Thyroid gland (tissue), 4 donors: ENCODE data around the gene ESPN. TPM values are rescaled to one million over a fixed set of nuclear protein-coding genes. Genes with fewer than 3 reads are reported as not detected.

ENCODE experiments used
- DNase-seq, 2 donors: peaks; one replicate each; pipeline ENCODE4 v3.0.0-alpha.2; 2019
- H3K27ac ChIP-seq, 3 donors: fragments of 200-600 bp; sonication (generic); 1 replicate in 2 of 3; 2 replicates in 1 of 3; pipeline ENCODE4 v1.5.1; 2016 to 2019; ENCODE audit warnings: mild to moderate bottlenecking in 1 of 3, moderate library complexity in 1 of 3
- H3K27me3 ChIP-seq: fragments of 200-600 bp; sonication (generic); one replicate; pipeline ENCODE4 v1.5.1; 2019
- H3K36me3 ChIP-seq, 2 donors: fragments of 200-600 bp; sonication (generic); one replicate each; pipeline ENCODE4 v1.5.1; 2016 to 2019
- H3K4me1 ChIP-seq, 2 donors: fragments of 200-600 bp; sonication (generic); one replicate each; pipeline ENCODE4 v1.5.1; 2017 to 2019
- H3K4me3 ChIP-seq, 3 donors: fragments of 200-600 bp; sonication (generic); replicated peaks in 1 of 3; 1 replicate in 2 of 3; 2 replicates in 1 of 3; pipeline ENCODE4 v1.5.1; 2016; ENCODE audit warnings: mild to moderate bottlenecking in 1 of 3
- H3K9me3 ChIP-seq: fragments of 200-600 bp; sonication (generic); one replicate; pipeline ENCODE4 v1.5.1; 2017
- POLR2A ChIP-seq, 2 donors: fragments of 450-650 bp; IDR thresholded peaks; one replicate each; pipeline ENCODE4 v1.6.1; 2017; ENCODE audit warnings: antibody characterized with exemption in 2 of 2, mild to moderate bottlenecking in 2 of 2, moderate library complexity in 1 of 2
- WGBS, 2 donors: methylation state at CpG; one replicate each; pipeline ENCODE4 v1.1.5; 2017; 5-methylcytosine and 5-hydroxymethylcytosine counted together
- intact Hi-C: fragments of 100-400 bp; cut with DNase I; formaldehyde crosslinking; loops from one replicate; pipeline ENCODE4 v1.15.1; 2023
- total RNA-seq, 4 donors: library from RNA; depleted of rRNA; stranded (reverse); fragments of >200 nt; gene quantifications; one replicate each; pipeline ENCODE4 v1.2.3, GENCODE V29; 2016
- TF ChIP-seq, protein P1 (sequence below), 6 experiments: fragments of 200-600 bp in 3 of 6; fragments of 450-650 bp in 3 of 6; sonication (generic) in 3 of 6; IDR thresholded peaks; one replicate each; pipeline ENCODE4 v1.5.1; 2016 to 2019; ENCODE audit warnings: antibody characterized with exemption in 6 of 6, mild to moderate bottlenecking in 2 of 6, inconsistent platforms in 1 of 6, moderate library complexity in 1 of 6

Gene ESPN
- total RNA-seq, 4 donors from 2014 or later = 0.67 to 5.2 TPM; not detected in 2

DNA sequence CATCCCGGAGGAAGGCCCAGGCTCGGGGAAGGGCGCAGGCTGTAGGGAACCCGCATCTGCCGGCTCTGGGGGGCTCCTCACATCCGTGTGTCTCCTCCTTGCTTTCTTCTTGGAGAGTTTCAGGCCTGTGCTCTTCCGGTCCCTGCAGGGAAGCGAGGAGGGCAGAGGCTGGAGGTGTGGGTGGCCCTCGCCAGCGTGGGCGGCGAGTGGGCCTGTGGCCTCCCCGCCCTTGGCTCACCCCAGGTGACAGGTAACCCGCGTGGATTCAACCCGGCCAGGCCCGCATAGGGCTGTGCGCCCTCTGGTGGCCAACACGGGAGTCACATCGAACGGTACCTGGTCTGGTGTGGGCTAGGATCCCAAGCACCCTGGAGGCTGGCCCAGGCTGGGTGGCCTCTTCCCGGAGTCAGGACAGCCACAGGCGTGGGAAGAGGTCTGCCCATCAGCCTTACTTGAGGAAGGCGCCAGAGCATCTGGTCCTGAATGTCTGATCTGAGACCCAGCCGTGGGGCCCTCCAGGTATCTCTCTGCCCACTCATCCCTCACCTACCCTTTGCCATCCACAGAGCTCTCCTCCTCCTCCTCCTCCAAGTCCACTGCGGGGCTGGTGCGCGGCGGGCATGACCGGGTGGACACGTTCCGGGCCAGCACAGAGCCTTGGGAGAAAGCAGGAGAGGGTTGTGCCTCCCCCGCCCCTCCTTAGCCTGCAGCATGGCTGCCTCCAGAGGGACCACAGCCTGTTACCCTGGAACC is 51.0 kb downstream of the ESPN start:
- TF ChIP-seq, protein P1, sequence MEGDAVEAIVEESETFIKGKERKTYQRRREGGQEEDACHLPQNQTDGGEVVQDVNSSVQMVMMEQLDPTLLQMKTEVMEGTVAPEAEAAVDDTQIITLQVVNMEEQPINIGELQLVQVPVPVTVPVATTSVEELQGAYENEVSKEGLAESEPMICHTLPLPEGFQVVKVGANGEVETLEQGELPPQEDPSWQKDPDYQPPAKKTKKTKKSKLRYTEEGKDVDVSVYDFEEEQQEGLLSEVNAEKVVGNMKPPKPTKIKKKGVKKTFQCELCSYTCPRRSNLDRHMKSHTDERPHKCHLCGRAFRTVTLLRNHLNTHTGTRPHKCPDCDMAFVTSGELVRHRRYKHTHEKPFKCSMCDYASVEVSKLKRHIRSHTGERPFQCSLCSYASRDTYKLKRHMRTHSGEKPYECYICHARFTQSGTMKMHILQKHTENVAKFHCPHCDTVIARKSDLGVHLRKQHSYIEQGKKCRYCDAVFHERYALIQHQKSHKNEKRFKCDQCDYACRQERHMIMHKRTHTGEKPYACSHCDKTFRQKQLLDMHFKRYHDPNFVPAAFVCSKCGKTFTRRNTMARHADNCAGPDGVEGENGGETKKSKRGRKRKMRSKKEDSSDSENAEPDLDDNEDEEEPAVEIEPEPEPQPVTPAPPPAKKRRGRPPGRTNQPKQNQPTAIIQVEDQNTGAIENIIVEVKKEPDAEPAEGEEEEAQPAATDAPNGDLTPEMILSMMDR (IDR thresholded peaks at IDR 0.05) = peak; percentile 56 to 96 (median 82)
- no peak for TF ChIP-seq POLR2A (IDR thresholded peaks at IDR 0.05)
- Histone ChIP-seq H3K27me3 (no peaks in the 10 kb centered on the region), H3K36me3 (peaks cover 0 to 6% of the 10 kb centered on the region in 2 donors), H3K27ac (no peak overlapping the region), H3K4me3 (no peak overlapping the region), H3K4me1 (no peaks in the 10 kb centered on the region), H3K9me3 (no peaks in the 10 kb centered on the region)
- peak; percentile 60 to 64 for DNase-seq
- intact Hi-C loops = no loop called here
- 27 to 55% methylated on average over 11 to 13 of the region's 33 CpGs for WGBS, 2 donors

DNA sequence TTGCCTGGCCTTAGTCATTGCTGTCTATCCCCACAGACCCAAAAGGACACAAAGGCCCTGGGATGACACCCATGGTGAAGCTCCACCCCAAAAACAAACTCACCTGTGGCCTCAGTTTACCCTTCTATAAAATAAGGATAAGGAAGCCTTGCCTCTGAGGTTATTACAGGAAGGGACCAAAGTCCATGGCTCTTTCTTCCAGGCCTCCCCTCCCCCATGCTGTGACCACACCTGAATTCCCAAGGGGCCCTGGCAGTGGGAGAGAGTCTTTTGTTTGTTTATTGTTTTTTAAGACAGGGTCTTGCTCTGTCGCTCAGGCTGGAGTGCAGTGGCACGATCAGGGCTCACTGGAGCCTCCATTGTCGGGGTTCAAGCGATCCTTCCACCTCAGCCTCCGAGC is 51.9 kb downstream of the ESPN start:
- Histone ChIP-seq H3K4me3 (no peak overlapping the region), H3K27me3 (no peaks in the 10 kb centered on the region), H3K27ac (no peak overlapping the region), H3K36me3 (peaks cover 0 to 6% of the 10 kb centered on the region in 2 donors), H3K4me1 (no peaks in the 10 kb centered on the region), H3K9me3 (no peaks in the 10 kb centered on the region)
- 89 to 93% methylated on average over 5 of the region's 5 CpGs for WGBS, 2 donors
- intact Hi-C loops = no loop called here
- no peak for TF ChIP-seq POLR2A (IDR thresholded peaks at IDR 0.05)
- TF ChIP-seq, protein P1 (IDR thresholded peaks at IDR 0.05) = no peak
- DNase-seq = no peak

DNA sequence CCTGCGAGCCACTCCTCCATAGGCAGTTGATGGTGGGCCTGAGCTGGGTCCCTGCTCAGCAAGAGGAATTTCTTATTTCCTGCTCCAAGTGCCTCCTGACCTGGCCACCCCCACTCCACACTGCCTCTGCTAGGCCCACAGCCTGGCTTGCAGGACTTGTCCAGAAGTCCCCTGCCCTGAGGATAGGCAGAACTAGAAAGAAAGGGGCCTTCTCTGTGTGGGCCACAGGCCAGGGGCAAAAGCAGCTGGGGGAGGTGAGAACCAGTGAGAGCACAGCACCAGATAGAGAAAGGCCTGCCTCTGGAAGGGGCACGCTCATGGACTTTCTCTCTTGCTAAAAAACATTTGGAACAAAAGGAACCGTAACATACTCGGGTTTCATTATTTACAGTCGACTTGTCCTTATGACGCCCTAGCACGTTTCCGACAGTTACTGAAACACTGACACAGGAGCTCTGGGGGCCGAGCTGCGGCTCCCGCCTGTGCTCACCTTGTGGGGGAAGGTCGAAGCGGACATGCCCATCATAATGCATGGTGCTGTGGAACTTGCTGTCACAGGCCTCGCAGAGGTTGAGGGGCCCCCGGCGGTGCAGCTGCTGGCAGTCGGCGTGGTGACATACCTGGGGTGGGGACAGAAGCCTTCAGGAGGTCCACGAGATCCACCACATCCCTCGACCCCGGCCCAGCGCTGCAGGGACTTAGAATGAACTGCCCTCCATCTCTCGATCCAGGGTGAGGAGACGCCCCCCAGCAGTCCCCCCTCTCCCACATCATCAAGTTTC is 52.7 kb downstream of the ESPN start:
- Histone ChIP-seq H3K9me3 (no peaks in the 10 kb centered on the region), H3K36me3 (peaks cover 0 to 4% of the 10 kb centered on the region in 2 donors), H3K27me3 (no peaks in the 10 kb centered on the region), H3K4me3 (no peak overlapping the region), H3K27ac (no peak overlapping the region), H3K4me1 (no peaks in the 10 kb centered on the region)
- TF ChIP-seq, protein P1 (IDR thresholded peaks at IDR 0.05) = no peak
- no peak for TF ChIP-seq POLR2A (IDR thresholded peaks at IDR 0.05)
- 90 to 91% methylated on average over 22 to 24 of the region's 24 CpGs for WGBS, 2 donors
- no peak for DNase-seq
- intact Hi-C loops = no loop called here

DNA sequence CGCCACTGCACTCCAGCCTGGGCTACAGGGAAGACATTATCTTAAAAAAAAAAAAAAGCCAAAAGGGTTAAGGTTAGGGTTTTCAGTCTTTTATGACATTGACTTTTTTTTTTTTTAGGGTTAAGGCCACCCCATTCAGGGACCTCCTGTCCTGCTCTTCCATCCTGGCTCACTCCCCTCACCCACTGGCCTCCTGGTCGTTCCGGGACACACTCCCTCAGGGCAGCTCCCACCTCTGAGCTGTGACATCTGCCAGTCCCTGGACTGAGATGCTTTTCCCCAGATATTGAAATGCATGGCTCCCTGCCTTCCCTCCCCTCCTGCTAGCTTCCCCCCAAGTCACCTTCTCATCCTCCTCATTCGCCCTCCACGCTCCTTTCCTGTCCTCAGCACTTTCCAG is 57.2 kb downstream of the ESPN start:
- Histone ChIP-seq H3K4me1 (peaks cover 0 to 16% of the 10 kb centered on the region in 2 donors), H3K36me3 (no peaks in the 10 kb centered on the region), H3K27ac (no peak overlapping the region), H3K27me3 (peaks cover 3% of the 10 kb centered on the region), H3K9me3 (no peaks in the 10 kb centered on the region), H3K4me3 (no peak overlapping the region)
- 93 to 95% methylated on average over 5 of the region's 5 CpGs for WGBS, 2 donors
- TF ChIP-seq, protein P1 (IDR thresholded peaks at IDR 0.05) = no peak
- TF ChIP-seq POLR2A (IDR thresholded peaks at IDR 0.05) = no peak
- intact Hi-C loops = no loop called here
- no peak for DNase-seq
